Mesenchymal stem cell (in vitro differentiated cells and primary cell): ENCODE results near the gene LANCL1.

Experiments used
- DNase-seq: peaks from one replicate; pipeline ENCODE4 v3.0.0-alpha.2; 2013
- H2AFZ ChIP-seq: one replicate; pipeline ENCODE4 v1.6.1; 2013; ENCODE audit warnings: low read depth, mild to moderate bottlenecking, control low read depth, inconsistent platforms, low read length, moderate library complexity
- H2AK5ac ChIP-seq: 2 replicates; pipeline ENCODE4 v1.6.1; 2013; ENCODE audit warnings: low read length, moderate library complexity, mild to moderate bottlenecking, inconsistent platforms; ENCODE audit not compliant: severe bottlenecking
- H2BK120ac ChIP-seq: one replicate; pipeline ENCODE4 v1.6.1; 2013; ENCODE audit warnings: low read depth, mild to moderate bottlenecking, inconsistent platforms, low read length, moderate library complexity
- H2BK12ac ChIP-seq, 2 experiments: one replicate each; pipeline ENCODE4 v1.6.1; 2013; ENCODE audit warnings: inconsistent platforms in 2 of 2, low read length in 2 of 2, mild to moderate bottlenecking in 2 of 2, moderate library complexity in 2 of 2, control low read depth in 1 of 2
- H2BK15ac ChIP-seq: one replicate; pipeline ENCODE4 v1.6.1; 2013; ENCODE audit warnings: mild to moderate bottlenecking, low read depth, inconsistent platforms; ENCODE audit not compliant: poor library complexity, severe bottlenecking
- H2BK5ac ChIP-seq: 2 replicates; pipeline ENCODE4 v1.6.1; 2013; ENCODE audit warnings: low read depth, mild to moderate bottlenecking, low read length, control low read depth, inconsistent platforms; ENCODE audit not compliant: poor library complexity, severe bottlenecking
- H3K14ac ChIP-seq, 2 experiments: one replicate each; pipeline ENCODE4 v1.6.1; 2013; ENCODE audit warnings: inconsistent platforms in 2 of 2, low read length in 2 of 2, control low read depth in 1 of 2, mild to moderate bottlenecking in 1 of 2, moderate library complexity in 1 of 2
- H3K18ac ChIP-seq, 2 experiments: one replicate each; pipeline ENCODE4 v1.6.1; 2013; ENCODE audit warnings: inconsistent platforms in 2 of 2, low read length in 2 of 2, control low read depth in 1 of 2, low read depth in 1 of 2, mild to moderate bottlenecking in 1 of 2
- H3K23ac ChIP-seq, 2 experiments: one replicate each; pipeline ENCODE4 v1.6.1; 2013; ENCODE audit warnings: inconsistent platforms in 2 of 2, low read length in 2 of 2, mild to moderate bottlenecking in 2 of 2, moderate library complexity in 2 of 2, control low read depth in 1 of 2
- H3K27ac ChIP-seq: 2 replicates; pipeline ENCODE4 v1.5.1; 2013; ENCODE audit warnings: mild to moderate bottlenecking, moderate library complexity, low read length, control low read depth, inconsistent platforms; ENCODE audit not compliant: poor library complexity, severe bottlenecking
- H3K27me3 ChIP-seq, 2 experiments: 2 replicates each; pipeline versions ENCODE4 v1.6.1 to v1.7.0; 2013; ENCODE audit warnings: low read length in 2 of 2, mild to moderate bottlenecking in 2 of 2, moderate library complexity in 2 of 2, control low read depth in 1 of 2, inconsistent platforms in 1 of 2; ENCODE audit not compliant: control insufficient read depth in 1 of 2, insufficient read depth in 1 of 2
- H3K36me3 ChIP-seq, 2 experiments: 2 replicates each; pipeline versions ENCODE4 v1.6.1 to v1.7.0; 2013; ENCODE audit warnings: low read length in 2 of 2, control low read depth in 1 of 2, inconsistent platforms in 1 of 2, low read depth in 1 of 2, mild to moderate bottlenecking in 1 of 2; ENCODE audit not compliant: insufficient read depth in 2 of 2, control insufficient read depth in 1 of 2
- H3K4ac ChIP-seq, 2 experiments: one replicate each; pipeline ENCODE4 v1.6.1; 2013; ENCODE audit warnings: inconsistent platforms in 2 of 2, low read length in 2 of 2, mild to moderate bottlenecking in 2 of 2, moderate library complexity in 2 of 2, control low read depth in 1 of 2, low read depth in 1 of 2
- H3K4me1 ChIP-seq: 2 replicates; pipeline ENCODE4 v1.6.1; 2013; ENCODE audit warnings: low read depth, low read length, control low read depth; ENCODE audit not compliant: control insufficient read depth, insufficient read depth
- H3K4me2 ChIP-seq: 2 replicates; pipeline ENCODE4 v1.6.1; 2013; ENCODE audit warnings: low read length, mild to moderate bottlenecking, inconsistent platforms; ENCODE audit not compliant: poor library complexity, severe bottlenecking
- H3K4me3 ChIP-seq, 2 experiments: 2 replicates each; pipeline versions ENCODE4 v1.5.1 to v1.7.0; 2013; ENCODE audit warnings: low read length in 2 of 2, mild to moderate bottlenecking in 2 of 2, control low read depth in 1 of 2, low read depth in 1 of 2; ENCODE audit not compliant: insufficient read depth in 1 of 2
- H3K79me1 ChIP-seq: replicated peaks from 2 replicates; pipeline ENCODE4 v1.6.1; 2013; ENCODE audit warnings: mild to moderate bottlenecking, control low read depth, low read length, inconsistent platforms; ENCODE audit not compliant: poor library complexity, severe bottlenecking
- H3K9ac ChIP-seq: 2 replicates; pipeline ENCODE4 v1.7.0; 2013; ENCODE audit warnings: mild to moderate bottlenecking, low read length, moderate library complexity
- H3K9me3 ChIP-seq: 2 replicates; pipeline ENCODE4 v1.7.0; 2013; ENCODE audit warnings: mild to moderate bottlenecking, low read length; ENCODE audit not compliant: control insufficient read depth
- H4K8ac ChIP-seq: one replicate; pipeline ENCODE4 v1.6.1; 2013; ENCODE audit warnings: inconsistent platforms, mild to moderate bottlenecking, low read length, moderate library complexity
- H4K91ac ChIP-seq: one replicate; pipeline ENCODE4 v1.6.1; 2013; ENCODE audit warnings: mild to moderate bottlenecking, low read length, inconsistent platforms
- WGBS: methylation state at CpG from one replicate; pipeline ENCODE4 v1.1.7; 2013; ENCODE audit warnings: mixed read lengths; 5-methylcytosine and 5-hydroxymethylcytosine counted together

Gene LANCL1

GRCh38 chr2:210480764-210481163 lies 4.2 kb upstream of the LANCL1 start:
- Histone ChIP-seq H2BK120ac (no peak overlapping the region), H3K4me1 (no peaks in the 10 kb centered on the region), H4K91ac (no peak overlapping the region), H4K8ac (no peak overlapping the region), H3K4ac (no peak overlapping the region), H3K79me1 (peaks cover 6% of the 10 kb centered on the region), H3K9ac (no peak overlapping the region), H3K4me2 (no peak overlapping the region), H2AK5ac (no peak overlapping the region), H3K14ac (no peak overlapping the region), H2BK12ac (no peak overlapping the region), H2BK5ac (no peak overlapping the region), H3K9me3 (peaks cover 5% of the 10 kb centered on the region), H3K4me3 (no peak overlapping the region), H3K27me3 (no peaks in the 10 kb centered on the region), H3K27ac (no peak overlapping the region), H2AFZ (no peak overlapping the region), H3K23ac (no peak overlapping the region), H3K18ac (no peak overlapping the region), H2BK15ac (no peak overlapping the region), H3K36me3 (no peaks in the 10 kb centered on the region)
- 89% methylated on average over 2 of the region's 2 CpGs for WGBS
- DNase-seq, result no peak

GRCh38 chr2:210480079-210480478 lies 3.5 kb upstream of the LANCL1 start:
- Histone ChIP-seq H3K9ac (no peak overlapping the region), H3K14ac (no peak overlapping the region), H3K4ac (no peak overlapping the region), H3K27me3 (no peaks in the 10 kb centered on the region), H2BK15ac (no peak overlapping the region), H3K27ac (no peak overlapping the region), H2BK12ac (no peak overlapping the region), H2BK120ac (no peak overlapping the region), H3K4me1 (no peaks in the 10 kb centered on the region), H3K9me3 (peaks cover 5% of the 10 kb centered on the region), H3K23ac (no peak overlapping the region), H4K8ac (no peak overlapping the region), H2AK5ac (no peak overlapping the region), H3K18ac (no peak overlapping the region), H3K4me3 (no peak overlapping the region), H3K79me1 (peaks cover 8% of the 10 kb centered on the region), H4K91ac (no peak overlapping the region), H2BK5ac (no peak overlapping the region), H3K36me3 (no peaks in the 10 kb centered on the region), H2AFZ (no peak overlapping the region), H3K4me2 (no peak overlapping the region)
- 81% methylated on average over 3 of the region's 3 CpGs for WGBS
- DNase-seq, result no peak

DNA sequence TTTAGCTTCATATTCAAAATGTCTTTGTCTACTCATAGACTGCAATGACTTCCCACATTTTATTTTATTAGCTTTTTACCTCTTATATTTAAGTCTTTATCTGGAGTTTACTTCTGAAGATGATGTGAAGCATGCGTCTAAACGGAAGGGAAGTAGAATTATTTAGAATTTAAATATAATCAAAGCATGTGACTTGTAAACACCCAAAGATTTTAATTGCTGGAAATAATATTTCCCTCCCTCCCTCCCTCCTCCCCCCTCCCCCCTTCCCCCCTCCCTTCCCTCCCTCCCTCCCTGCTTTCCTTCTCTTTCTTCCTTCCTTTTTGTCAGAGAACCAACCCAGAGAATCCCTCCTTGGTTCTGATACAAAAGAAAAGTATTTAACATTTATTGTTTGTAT lies 2.1 kb upstream of the LANCL1 start:
- Histone ChIP-seq H2AK5ac (no peak overlapping the region), H3K27me3 (no peaks in the 10 kb centered on the region), H4K8ac (no peak overlapping the region), H2BK15ac (no peak overlapping the region), H2BK5ac (no peak overlapping the region), H3K4ac (no peak overlapping the region), H2BK120ac (no peak overlapping the region), H3K18ac (no peak overlapping the region), H3K9ac (no peak overlapping the region), H2AFZ (no peak overlapping the region), H3K27ac (no peak overlapping the region), H2BK12ac (no peak overlapping the region), H3K14ac (no peak overlapping the region), H3K79me1 (peaks cover 9% of the 10 kb centered on the region), H4K91ac (no peak overlapping the region), H3K4me3 (no peak overlapping the region), H3K36me3 (peaks cover 3 to 5% of the 10 kb centered on the region in 2 experiments), H3K4me1 (no peaks in the 10 kb centered on the region), H3K9me3 (no peaks in the 10 kb centered on the region), H3K4me2 (no peak overlapping the region), H3K23ac (no peak overlapping the region)
- no CpG with 5 or more reads among the region's 2 CpGs for WGBS
- DNase-seq, result no peak

DNA sequence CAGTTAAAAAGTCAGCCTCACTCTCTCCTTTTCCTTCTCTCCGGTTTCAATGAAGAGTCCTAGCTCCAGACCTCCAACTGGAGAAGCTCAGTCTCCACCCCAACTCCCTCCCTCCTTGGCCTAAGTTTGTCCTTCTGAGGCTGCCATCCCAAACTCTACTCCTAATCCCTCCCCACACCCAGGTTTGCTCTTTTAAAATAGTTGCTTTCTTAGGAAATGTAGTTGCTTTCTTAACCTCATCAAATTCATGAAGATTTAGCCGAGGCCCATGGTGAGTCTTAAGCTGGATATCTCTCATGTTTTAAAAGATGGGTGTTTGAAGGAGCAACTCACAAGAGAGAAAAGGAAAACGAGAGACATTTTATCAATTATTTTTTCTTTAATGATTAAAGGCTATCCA lies 937 bp upstream of the LANCL1 start:
- Histone ChIP-seq H3K4me3 (peak overlapping the region in 1 of 2 experiments; percentile 90), H4K8ac (no peak overlapping the region), H3K9ac (peak overlapping the region; percentile 93), H2BK15ac (no peak overlapping the region), H3K14ac (no peak overlapping the region), H3K4me1 (no peaks in the 10 kb centered on the region), H3K4ac (no peak overlapping the region), H3K18ac (no peak overlapping the region), H3K79me1 (peaks cover 14% of the 10 kb centered on the region), H3K4me2 (peak overlapping the region; percentile 83), H3K36me3 (peaks cover 5 to 10% of the 10 kb centered on the region in 2 experiments), H3K27ac (no peak overlapping the region), H2AFZ (no peak overlapping the region), H2BK5ac (no peak overlapping the region), H2BK12ac (no peak overlapping the region), H2BK120ac (no peak overlapping the region), H3K9me3 (no peaks in the 10 kb centered on the region), H2AK5ac (no peak overlapping the region), H3K23ac (no peak overlapping the region), H4K91ac (no peak overlapping the region), H3K27me3 (no peaks in the 10 kb centered on the region)
- WGBS, result 16% methylated on average over 2 of the region's 3 CpGs
- peak; percentile 79 for DNase-seq
